GM12801 (cell line): ENCODE measurements around the gene GPR35.

Source experiments
- TF ChIP-seq, protein P1 (sequence below): IDR thresholded peaks from one replicate; pipeline ENCODE4 v1.5.1; 2011; ENCODE audit warnings: control low read depth; ENCODE audit not compliant: insufficient read length; ENCODE audit errors: extremely low read depth

GPR35 gene

DNA sequence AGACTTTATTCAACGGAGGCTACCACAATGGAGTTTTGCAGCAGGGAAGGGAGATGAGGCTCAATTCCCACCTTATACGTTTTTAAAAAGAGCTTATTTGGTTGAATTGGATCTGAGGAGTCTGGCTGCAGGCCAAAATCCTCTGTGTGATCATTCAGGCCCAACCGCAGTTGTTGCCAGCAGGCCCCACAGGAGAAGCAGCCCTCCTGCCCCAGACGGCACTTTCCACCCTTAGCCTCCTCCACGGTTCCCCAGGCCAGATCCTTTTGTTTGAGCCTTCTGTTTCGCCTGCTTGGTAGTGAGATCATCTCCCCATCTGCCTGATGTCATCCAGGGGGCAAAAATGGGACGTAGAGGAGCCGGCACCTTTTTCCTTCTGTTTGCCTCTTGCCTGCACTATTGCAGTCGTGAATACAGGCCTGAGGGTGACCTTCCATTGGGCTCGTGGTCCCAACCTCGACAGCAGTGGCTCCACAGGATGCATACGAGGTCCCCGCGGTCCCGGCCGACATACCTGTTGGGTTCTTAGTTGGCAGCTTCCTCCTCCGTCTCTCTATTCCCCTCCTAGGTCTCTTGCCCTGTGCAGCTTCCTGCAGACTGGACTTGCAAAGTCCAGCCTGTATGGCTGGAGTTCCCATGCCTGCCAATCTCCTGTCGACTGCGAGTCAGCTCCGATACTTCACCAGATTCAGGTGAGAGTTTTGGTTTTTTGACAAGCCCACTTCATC lies 9.3 kb upstream of the GPR35 start:
- TF ChIP-seq, protein P1, sequence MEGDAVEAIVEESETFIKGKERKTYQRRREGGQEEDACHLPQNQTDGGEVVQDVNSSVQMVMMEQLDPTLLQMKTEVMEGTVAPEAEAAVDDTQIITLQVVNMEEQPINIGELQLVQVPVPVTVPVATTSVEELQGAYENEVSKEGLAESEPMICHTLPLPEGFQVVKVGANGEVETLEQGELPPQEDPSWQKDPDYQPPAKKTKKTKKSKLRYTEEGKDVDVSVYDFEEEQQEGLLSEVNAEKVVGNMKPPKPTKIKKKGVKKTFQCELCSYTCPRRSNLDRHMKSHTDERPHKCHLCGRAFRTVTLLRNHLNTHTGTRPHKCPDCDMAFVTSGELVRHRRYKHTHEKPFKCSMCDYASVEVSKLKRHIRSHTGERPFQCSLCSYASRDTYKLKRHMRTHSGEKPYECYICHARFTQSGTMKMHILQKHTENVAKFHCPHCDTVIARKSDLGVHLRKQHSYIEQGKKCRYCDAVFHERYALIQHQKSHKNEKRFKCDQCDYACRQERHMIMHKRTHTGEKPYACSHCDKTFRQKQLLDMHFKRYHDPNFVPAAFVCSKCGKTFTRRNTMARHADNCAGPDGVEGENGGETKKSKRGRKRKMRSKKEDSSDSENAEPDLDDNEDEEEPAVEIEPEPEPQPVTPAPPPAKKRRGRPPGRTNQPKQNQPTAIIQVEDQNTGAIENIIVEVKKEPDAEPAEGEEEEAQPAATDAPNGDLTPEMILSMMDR = no peak

DNA sequence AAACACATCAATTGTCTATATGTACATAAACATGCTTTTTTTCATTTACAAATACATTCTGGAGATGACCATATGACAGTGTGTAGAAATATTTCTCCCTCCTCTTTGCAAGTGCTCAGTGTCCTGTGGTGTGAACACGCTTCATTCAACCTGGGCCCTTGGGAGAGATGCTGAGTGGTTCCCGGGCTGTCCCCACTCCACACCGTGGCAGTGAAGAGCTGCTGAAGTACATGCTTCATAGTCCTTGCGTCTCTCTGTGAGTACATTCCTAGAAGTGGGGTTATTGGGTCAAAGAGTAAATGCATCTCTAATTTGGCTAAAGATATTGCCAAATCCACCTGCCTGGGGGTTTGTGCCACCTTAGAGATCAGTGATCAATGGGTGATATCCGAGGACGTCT lies 6.5 kb upstream of the GPR35 start:
- TF ChIP-seq, protein P1 = no peak

DNA sequence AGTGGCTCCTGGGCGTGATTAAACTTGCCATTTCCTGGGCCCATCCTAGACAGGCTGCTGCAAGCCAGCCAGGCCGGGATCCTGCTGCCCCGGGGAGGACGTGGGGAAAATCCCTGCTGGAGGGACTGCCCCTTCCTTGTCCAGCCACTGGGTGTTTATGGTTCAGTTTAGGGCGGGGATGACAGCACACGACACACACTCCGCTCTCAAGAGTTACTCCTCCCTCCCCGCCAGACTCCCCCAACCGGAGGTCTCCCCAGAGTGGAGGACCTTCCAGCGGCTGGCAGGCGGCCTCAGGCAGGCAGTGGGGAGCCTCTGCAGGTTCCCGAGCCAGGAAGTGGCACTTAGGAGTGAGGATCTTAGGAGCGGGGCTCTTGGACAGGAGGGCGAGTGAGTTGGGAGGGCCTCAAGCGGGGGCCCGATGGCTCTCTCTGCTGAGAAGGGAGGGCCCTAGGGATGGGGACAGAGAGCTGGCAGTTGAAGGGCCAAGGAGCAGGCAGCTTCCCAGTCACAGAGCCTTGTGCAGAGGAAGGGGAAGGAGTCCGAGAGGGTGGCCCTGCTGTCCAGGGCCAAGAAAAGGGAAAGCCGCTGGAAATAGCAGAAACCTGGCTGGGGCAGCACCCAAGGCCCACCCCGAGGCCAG lies 5.7 kb upstream of the GPR35 start:
- TF ChIP-seq, protein P1 = no peak

DNA sequence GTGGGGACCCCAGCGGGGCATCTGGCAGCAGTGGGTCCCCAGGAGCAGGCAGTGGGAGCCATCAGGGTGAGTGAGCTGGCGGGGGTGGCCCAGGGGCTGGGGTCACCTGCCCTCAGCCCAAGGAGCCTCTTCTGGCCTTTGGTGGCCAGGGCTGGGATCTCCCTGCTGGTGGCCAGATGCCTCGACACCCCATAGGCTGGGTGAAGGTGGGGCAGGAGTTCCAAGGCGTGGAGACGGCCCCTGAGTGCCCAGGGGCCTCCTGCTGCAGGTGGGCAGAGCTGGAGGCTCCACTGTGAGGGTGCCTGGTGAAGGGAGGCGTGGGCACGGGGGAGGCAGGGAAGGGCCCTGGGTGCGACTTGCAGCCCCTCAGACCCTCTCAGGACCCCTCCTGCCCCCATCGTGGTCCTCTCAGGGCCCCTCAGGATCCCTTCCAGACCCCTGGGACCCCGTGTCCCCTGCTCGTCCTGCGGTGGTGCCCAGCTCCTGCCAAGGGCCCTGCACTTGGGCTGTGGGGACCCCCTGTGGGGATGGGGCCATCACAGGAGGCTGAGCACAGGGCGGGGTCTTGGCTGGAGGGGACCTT lies 5.0 kb upstream of the GPR35 start:
- TF ChIP-seq, protein P1 = no peak

- TF ChIP-seq, protein P1 = no peak
Measured at GRCh38 chr2:240620859-240621258, 4.4 kb upstream of the GPR35 start.

GRCh38 chr2:240622060-240622411 lies 3.2 kb upstream of the GPR35 start:
- TF ChIP-seq, protein P1 = no peak

GRCh38 chr2:240622531-240623235 lies 2.6 kb upstream of the GPR35 start:
- TF ChIP-seq, protein P1 = no peak
